ENCODE measurements around the gene USP11. TPM values are rescaled to one million over a fixed set of nuclear protein-coding genes. Genes with fewer than 3 reads are reported as not detected.
A peak's percentile ranks its signal among the peaks of the same experiment; 100 is the strongest.

Gene USP11
- total and polyA plus RNA-seq, 2 experiments from 2014 or later: 64.2 to 65.1 TPM

- Histone ChIP-seq H3K79me2 (replicated peaks; ENCODE audit: insufficient read depth) (peaks cover 15% of the 10 kb centered on the region), H4K20me1 (replicated peaks; ENCODE audit: insufficient read depth) (no peaks in the 10 kb centered on the region), H3K4me2 (no peak overlapping the region), H3K27me3 (ENCODE audit: insufficient read depth) (no peaks in the 10 kb centered on the region), H3K9me2 (ENCODE audit: insufficient read depth) (no peaks in the 10 kb centered on the region), H3K27ac (ENCODE audit: low read depth) (no peak overlapping the region), H2AFZ (no peak overlapping the region), H3K4me1 (ENCODE audit: insufficient read depth) (peaks cover 4% of the 10 kb centered on the region), H3K36me3 (ENCODE audit: insufficient read depth) (peaks cover 4% of the 10 kb centered on the region), H3K4me3 (no peak overlapping the region), H3F3A (replicated peaks; ENCODE audit: low read depth) (no peaks in the 10 kb centered on the region)
- H3K36me3 Mint-ChIP-seq (ENCODE audit: low read depth): peaks cover 25% of the 10 kb centered on the region
- H3K27me3 Mint-ChIP-seq (ENCODE audit: insufficient read depth, low read depth, poor library complexity): peaks cover 4% of the 10 kb centered on the region
- TF ChIP-seq POLR2AphosphoS5 (IDR thresholded peaks at IDR 0.05; ENCODE audit: low read depth): no peak
- TF ChIP-seq EZH2phosphoT487 (IDR thresholded peaks at IDR 0.05; ENCODE audit: unreplicated experiment): no peak
- no peak for TF ChIP-seq ZNF462 (CRISPR knock-in tag; IDR thresholded peaks at IDR 0.05)
- TF ChIP-seq ZNF114 (CRISPR knock-in tag; IDR thresholded peaks at IDR 0.05): no peak
- TF ChIP-seq EZH2 (IDR thresholded peaks at IDR 0.05; ENCODE audit: low read depth, unreplicated experiment): no peak
- TF ChIP-seq ZNF331 (CRISPR knock-in tag; IDR thresholded peaks at IDR 0.05; ENCODE audit: low read depth): no peak
- no peak for TF ChIP-seq NANOG (IDR thresholded peaks at IDR 0.05; ENCODE audit: borderline replicate concordance)
- TF ChIP-seq REST (IDR thresholded peaks at IDR 0.05; ENCODE audit: unreplicated experiment): no peak
- no peak for TF ChIP-seq CTCF (conservative IDR thresholded peaks at IDR 0.05; ENCODE audit: low read depth in 2 of 2)
- no peak for TF ChIP-seq STAT1 (IDR thresholded peaks at IDR 0.05; ENCODE audit: unreplicated experiment)
- TF ChIP-seq ETS1 (IDR thresholded peaks at IDR 0.05): no peak
- TF ChIP-seq CREB1 (CRISPR knock-in tag; IDR thresholded peaks at IDR 0.05; ENCODE audit: low read depth): no peak
- no peak for TF ChIP-seq JUNB (IDR thresholded peaks at IDR 0.05; ENCODE audit: unreplicated experiment)
- ATAC-seq (no peak), DNase-seq (ENCODE audit: low spot score) (no peak)
- H3K4me3 Mint-ChIP-seq: no peak overlapping the region
- peak overlapping the region; percentile 68; the same call in 1 of the 2 replicates for H3K27ac Mint-ChIP-seq
- H3K9me3 Mint-ChIP-seq: no peaks in the 10 kb centered on the region; the same call in 1 of the 3 replicates
- peaks cover 2% of the 10 kb centered on the region; the same call in 2 of the 3 replicates for H3K4me1 Mint-ChIP-seq
These were observed 2.5 kb upstream of the USP11 start for GRCh38 chrX:47230136-47230868.
